ENCODE results near the gene SLBP.

- TF ChIP-seq CTCF (conservative IDR thresholded peaks at IDR 0.05; ENCODE audit: low read depth, low read length) = no peak
- TF ChIP-seq EZH2 (IDR thresholded peaks at IDR 0.05; ENCODE audit: low read length, unreplicated experiment) = no peak
Measured at GRCh38 chr4:1712216-1713002, at the start of gene SLBP.
